ENCODE results near the gene HSD11B1.
A peak's percentile ranks its signal among the peaks of the same experiment; 100 is the strongest.

The HSD11B1 gene

DNA sequence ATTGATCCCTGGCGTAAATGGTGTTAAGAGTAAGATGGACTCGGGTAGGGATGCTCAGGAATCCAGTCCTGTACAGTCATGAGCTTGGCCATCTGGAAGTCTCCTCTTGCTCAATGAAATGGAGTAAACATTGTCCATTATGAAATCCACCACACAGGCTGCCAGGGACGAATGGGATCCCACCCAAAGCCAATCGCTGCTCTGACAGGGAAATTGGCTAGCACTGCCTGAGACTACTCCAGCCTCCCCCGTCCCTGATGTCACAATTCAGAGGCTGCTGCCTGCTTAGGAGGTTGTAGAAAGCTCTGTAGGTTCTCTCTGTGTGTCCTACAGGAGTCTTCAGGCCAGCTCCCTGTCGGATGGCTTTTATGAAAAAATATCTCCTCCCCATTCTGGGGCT is at the start of gene HSD11B1:
Gene HSD11B1 (plus strand): TSS at position 263 of the 400 bp plus-strand sequence. CDS start 97 bp downstream, at position 360.
- DNase-seq (ENCODE audit: low spot score): peak; percentile 82

DNA sequence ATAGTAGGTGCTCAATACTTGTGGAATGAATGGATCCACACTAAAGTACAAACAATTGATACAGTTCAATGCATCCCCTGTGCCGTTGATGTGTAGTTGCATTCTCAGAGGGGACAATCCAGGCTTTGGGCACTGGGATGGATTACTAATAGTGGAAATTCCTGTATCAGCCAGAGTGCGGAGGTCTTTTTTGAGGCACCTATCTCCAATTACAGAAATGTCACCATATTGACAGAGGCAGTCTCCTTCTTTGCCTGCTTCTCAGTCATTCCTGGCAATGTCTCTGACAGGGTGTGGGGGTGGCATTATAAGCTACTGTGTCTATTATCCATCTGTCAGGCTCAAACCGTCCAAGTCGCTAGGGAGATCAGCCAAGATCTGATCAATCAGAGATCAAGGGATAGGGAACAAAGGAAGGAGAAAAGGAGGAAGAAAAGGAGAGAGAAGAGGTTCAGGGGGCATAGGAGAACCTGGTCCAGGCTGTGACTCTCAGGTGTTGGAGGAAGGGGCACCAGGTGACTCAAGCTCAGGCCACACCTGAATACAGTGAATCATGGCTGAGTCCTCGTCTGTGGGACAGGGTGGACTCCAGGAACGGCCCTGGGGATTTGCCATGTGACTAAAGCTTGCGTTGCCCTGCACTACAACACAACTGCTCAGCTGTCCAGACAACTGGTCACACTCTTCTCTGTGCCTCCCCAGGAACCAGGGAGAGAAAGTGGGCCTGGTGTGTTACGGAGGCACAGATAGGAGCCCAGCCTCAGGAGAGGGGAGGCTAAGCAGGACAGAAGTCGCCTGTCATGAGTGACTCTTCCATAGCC is 49.0 kb upstream of the HSD11B1 start:
- no peak for DNase-seq (ENCODE audit: low spot score)

DNA sequence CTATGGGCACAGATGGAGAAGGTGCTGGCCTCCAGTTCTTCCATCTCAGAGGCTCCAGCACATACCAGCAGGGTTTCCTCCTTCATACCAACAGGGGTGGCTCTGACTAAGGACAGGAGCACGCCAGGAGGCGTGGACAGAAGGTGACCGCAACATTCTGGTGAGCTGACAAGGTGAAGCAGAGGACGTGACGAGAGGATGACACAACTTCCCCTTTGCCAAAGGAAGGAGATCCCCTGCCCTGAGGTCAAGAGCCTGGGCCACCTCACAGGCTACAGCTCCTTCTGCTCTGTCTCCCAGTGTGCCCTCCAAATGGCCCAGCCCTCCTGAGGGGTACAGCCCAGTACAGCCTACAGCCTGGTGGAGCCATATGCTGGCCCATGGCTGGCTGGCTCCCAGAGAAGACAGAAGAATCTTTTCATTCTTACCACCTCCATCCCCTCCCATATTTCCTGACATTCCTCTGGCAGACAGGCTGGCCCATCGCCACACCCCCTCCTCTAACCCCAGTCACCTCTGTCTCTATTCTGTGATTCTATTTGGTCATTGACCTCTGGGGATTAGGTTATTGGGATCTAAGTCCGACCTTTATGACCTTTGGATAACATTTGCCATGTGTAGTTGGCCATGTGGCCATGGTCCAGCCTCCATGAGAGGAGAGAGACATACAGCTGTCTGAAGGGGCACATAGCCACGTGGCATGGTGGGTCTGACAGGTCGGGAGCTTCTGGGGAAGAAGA is 47.3 kb upstream of the HSD11B1 start:
- no peak for DNase-seq (ENCODE audit: low spot score)

DNA sequence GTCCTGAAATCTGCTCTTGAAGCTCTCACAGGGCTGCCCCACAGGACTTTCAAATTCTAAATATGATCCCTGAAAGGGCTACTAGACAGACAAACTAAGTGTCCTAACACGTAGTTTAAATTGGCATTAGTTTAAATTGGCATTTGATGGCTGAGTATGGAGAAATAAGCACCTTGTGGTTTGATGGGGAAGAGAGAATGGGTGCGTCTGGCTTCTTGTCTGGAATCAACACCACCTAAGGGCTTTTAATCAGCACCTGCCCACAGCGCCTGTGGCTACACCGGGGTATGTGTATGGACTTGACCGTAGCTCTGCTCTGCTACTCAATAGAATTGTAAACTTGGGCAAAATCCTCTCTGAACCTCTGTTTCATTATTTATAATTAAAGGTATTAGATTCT is 46.7 kb upstream of the HSD11B1 start:
- DNase-seq (ENCODE audit: low spot score): no peak

DNA sequence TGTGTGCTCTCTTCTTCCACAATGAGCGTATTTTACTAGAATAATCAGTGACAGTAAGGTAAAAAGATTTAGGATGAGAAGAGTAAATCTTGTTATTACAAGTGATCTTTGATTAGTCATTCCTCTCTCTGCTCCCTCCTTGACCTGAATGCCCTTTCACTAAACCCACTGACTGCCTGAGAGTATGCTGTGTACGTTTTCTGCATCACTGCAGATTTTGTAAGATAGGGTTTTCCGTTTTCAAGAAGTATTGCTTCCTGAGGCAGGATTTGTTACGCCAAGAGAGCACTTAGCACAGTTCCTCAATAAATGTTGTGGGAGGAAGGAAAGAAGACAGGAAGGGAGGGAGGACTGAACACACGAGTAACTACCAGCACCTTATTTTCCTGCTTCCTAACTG is 44.7 kb upstream of the HSD11B1 start:
- DNase-seq (ENCODE audit: low spot score): no peak

DNA sequence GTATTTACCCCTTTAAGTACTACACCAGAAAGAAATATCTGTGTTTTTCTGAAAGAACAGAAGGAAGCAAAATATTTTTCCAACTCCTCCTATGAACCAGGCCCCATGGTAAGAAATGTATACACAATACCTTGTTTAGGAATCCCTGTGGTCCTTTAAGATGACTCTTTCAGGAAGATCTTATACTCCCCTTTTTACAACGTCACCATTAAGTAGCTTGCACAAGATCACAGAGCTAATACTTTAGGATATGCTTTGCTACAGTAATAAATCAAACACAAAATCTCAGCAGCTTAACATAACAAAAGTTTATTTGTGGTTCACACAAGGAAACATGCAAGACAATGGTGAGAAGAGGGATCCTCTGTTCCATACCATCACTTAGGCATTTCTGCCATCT is 43.6 kb upstream of the HSD11B1 start:
- no peak for DNase-seq (ENCODE audit: low spot score)

DNA sequence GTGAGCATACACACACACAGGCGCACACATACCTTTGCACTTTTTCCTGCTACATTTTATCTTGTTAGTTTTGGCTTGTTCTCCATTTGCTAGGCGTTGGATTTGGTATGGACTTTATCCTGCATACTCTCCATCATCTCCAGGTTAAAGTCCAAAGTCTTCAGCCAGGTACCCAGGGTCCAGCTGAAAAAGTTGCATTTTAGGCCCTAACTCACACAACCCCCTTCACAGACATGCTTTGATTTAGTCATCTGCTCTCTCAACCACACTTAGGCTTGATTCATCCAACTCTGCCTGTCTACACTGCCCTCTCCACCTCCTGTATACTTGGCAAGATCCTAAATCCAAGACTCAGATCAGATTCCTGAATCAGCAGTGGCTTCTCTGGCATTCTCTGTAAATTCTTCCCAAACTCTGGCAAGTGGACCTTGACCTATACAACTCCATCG is 41.7 kb upstream of the HSD11B1 start:
- DNase-seq (ENCODE audit: low spot score): no peak

DNA sequence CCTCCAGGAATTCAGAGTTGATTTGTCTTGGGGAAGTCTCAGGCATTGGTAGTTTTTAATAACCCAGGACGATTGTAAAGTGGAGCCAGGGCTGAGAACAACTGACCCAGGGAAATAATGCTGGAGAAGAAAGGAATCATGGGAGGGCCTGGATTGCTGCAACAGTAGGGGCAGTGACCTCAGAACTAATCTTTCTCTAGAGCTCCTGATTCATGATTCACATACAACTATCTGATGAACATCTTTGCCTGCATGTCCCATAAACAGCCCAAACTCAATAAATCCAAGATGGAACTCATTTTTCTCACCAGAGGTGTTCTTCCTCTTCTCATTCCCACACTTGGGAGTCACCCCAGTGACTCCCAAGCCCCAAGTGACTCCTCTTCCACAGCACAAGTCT is 37.5 kb upstream of the HSD11B1 start:
- DNase-seq (ENCODE audit: low spot score): no peak

DNA sequence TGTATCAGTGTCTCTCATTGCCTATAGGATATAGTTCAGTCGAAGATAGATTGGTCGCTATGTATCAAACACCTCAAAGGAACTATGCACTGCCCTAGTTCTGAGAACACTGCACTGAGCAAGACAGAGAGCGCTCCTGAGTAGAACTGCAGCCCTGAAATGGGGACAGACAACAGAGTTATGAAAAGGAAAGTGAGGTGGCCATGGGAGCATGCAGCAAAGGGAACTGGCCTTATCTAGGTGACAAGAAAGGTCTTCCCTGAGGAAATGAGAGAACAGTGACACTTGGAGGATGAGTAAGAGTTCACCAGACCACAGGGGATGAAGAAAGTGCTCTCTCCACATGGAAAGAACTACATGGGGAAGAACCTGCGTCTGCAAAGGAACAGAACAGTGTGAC is 36.9 kb upstream of the HSD11B1 start:
- no peak for DNase-seq (ENCODE audit: low spot score)

DNA sequence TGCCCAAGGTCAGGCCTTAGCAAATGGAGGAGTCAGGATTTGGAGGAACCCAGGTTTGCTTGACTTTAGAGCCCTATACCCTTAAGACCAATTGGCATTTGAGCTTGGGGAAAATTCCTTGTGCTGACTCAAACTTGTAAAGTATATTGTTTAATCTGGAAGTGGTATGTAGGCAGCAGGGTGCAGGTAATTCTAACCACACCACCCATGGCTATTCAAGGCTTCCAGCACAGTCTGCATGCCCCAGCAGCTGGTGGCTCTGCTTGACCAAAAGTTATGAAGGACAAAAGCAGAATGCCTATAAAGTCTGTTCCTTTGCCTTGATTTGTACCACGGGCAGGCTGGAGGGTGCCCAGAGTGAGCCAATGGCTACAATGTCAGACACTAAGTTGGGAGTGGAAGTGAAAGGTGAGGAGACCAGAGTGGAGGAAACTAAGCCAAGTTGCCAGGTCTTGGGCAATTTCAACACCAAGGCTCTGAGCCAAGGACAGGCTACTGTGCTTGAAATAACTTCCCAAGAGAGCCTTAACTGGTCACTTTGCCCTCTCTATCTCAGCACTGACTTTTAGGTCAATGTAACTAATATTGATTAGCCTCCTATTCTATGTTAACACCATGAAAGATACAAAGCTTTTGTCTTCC is 34.1 kb upstream of the HSD11B1 start:
- DNase-seq (ENCODE audit: low spot score): no peak

DNA sequence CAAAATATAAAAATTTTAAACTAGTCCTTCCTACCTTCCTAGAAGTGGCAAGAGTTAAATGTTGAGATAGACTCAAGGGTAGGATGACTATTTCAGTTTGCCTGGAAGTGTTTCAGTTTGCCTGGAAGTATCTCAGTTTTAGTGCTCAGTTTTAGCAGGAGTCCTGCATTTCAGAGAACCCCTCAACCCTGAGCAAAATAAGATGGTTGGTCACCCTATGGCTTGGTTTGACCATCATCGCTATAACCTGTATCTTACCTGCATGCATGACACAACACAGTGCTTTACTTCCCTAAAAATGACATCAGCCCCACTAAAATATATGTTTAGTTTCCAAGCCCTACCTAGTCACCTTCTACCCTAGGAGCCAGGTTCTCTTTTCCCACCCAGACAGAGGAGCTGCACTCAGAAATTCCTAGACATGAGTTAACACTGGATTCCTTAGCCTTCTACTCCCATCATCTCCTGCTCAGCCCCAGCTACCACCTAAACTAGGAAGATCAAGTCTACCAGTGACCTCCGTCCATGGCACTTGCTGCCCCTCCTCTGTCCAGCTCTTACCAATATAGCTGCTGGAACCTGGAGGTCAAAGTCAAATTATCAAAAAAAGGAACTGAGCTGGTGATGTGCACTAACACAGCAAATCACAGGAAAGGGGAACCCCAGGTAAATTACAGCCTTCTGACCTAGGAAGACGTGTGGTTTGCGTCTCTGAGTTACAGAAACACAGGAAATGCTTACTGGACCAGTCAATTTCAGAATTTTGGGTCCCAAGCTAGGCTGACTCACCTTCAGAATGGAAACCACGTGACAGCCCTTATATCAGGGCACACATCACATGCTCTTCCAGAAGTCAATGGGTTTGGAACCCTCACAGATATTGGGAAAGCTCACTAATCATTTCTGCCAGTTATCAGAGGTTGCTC is 31.7 kb upstream of the HSD11B1 start:
- no peak for DNase-seq (ENCODE audit: low spot score)

DNA sequence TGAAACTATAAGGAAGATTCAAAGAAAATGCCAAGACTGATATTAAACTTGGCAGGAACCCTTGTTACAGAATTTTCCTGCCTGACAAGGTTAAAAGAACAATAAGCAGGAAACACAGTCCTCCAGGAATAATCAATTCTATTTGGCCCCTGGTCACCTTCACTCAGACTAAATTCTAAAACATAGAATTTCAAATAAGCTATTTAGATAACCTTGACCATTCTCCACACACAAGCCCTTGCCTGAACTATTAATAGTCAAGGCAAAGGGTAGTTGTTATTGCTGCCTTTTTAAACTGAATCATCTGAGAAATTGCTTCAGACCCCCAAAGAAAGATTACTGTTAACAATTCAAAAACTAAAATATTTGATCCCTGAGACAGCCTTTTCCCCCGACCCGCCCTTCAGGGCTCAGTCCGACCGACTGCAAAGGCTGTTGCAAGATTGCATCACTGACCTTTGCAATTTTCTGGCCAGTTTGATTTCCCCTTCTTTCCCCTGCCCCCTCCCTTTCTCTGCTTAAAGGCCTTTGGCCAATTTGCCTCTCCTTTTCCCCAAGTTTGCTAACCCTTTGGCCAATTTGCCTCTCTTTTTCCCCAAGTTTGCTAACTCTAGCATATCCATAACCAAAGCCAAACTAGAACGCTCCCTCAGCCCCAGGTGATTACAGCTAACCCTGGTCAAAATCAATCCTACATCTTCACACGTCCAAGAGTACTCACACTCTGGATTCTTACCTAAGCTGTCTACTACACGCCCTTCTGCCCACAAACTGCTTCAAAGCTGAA is 30.8 kb upstream of the HSD11B1 start:
- DNase-seq (ENCODE audit: low spot score): no peak

DNA sequence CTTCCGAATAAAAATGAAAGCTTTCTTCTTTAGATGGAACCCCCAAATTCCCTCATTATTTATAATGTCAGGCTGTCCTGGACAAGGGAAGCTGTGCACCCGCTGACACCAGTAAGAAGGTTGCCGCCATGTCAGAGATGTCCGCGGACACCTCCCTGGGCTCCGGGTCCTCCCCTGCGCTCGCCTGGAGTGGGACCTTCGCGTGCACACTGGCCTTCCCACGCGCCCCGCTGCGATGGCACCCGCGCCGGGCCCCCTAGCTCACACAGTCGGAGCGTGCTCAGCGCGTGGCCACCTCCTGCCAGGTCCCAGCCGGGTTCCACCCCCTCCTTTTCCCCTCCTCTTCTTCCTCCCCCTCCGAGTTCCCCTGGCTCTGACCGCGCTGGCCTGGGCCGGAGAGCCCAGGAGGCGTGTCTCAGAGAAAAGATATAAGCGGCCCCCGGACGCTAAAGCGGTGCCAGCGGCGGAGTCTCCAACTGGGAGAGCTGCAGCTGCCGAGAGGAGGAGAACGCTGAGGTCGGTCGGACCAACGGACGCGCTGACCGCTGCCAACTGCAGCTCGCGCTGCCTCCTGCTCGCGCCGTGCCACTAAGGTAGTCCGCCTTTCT is 29.6 kb upstream of the HSD11B1 start, which contains the start of gene G0S2:
Gene G0S2 (plus strand): TSS at position 456 of the 608 bp plus-strand sequence. CDS start 273 bp downstream, outside the sequence.
- DNase-seq (ENCODE audit: low spot score): no peak

DNA sequence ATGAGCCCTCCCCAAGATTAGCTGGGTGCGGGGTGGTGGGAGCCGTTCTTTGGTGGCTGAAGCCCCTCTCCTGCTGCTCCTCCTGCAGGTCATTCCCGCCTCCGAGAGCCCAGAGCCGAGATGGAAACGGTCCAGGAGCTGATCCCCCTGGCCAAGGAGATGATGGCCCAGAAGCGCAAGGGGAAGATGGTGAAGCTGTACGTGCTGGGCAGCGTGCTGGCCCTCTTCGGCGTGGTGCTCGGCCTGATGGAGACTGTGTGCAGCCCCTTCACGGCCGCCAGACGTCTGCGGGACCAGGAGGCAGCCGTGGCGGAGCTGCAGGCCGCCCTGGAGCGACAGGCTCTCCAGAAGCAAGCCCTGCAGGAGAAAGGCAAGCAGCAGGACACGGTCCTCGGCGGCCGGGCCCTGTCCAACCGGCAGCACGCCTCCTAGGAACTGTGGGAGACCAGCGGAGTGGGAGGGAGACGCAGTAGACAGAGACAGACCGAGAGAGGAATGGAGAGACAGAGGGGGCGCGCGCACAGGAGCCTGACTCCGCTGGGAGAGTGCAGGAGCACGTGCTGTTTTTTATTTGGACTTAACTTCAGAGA is 29.0 kb upstream of the HSD11B1 start:
- DNase-seq (ENCODE audit: low spot score): no peak

DNA sequence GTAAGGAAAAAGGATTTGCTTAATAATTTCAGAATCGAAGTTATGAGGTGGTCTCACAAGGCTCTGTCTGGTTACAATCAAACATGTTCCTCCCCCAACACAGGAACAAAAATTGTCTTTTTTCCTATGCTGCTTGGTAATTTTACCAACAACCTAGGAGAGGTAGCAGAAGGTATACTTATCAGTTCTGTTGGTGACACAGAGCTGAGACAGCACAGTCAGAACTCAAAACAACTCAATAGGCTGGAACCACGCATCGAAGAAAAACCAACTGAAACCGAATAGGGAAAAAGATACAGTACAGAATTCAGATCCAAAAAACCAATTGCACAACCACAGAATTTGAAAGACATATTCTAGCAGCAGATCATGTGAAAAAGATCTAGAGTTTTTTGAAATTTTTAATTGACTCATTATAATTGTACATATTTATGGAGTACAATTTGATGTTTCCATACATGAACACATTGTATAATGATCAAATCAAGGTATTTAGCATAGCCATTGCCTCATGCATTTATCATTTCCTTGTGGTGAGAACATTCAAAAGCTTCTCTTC is 25.6 kb upstream of the HSD11B1 start:
- DNase-seq (ENCODE audit: low spot score): no peak

DNA sequence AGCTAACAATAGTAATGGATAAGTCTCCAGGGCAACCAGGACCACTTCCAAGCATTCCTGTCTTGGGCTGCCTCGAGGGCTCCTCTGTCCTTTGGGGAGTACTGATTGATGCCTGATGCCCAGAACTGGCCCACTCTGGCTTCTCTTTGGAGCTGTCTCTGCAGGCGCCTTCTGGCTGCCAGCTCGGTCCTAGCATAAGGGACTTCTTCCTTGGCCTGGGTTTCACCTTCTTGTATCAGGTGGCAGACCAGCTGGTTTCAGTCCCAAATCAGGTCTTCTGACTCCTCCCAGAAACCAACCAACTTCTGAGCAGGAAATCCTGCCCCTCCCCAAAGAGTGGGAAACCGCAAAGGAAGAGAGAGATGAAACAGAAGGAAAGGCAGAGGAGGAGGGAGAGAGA is 18.8 kb upstream of the HSD11B1 start:
- DNase-seq (ENCODE audit: low spot score): no peak

DNA sequence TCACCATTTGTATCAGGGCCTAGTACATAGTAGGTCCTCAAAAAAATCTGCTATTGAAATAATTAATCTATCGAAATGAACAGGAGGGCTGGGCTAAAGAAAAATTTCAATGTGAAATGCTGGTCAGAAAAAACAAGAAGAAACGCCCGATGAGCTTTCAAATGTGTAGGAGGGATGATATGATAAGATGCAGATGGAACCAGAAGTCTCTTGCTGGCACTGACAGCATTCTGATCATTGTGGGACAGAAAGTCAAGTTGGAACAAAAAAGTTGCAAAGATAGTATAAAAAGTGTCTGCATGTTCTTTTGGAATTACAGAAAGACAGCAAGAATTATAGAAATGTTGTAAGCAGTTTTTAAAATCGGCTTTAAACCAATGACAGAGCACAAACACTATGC is 18.3 kb upstream of the HSD11B1 start:
- no peak for DNase-seq (ENCODE audit: low spot score)

DNA sequence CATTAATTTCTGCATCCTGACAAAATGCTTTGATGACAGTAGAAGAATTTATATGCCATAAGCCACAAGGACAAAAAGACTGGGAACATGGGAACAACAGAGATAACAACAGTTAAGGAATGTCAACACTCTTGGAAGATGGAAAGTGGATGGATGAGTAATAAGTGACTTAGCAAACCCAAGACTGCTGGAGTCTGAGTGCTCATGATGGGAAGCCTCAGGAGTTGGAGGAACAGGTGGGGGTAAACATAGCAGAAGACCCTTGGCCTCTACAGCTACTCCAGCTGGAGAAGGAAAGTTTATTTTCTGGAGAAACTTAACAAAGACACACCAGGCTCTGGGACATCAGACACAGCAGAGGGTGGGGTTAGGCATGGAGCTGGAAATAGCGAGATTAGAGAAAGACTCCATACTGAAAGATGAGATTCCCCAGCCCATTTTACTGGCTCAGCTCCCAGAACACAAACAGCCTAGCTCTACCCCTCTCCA is 15.9 kb upstream of the HSD11B1 start:
- no peak for DNase-seq (ENCODE audit: low spot score)

DNA sequence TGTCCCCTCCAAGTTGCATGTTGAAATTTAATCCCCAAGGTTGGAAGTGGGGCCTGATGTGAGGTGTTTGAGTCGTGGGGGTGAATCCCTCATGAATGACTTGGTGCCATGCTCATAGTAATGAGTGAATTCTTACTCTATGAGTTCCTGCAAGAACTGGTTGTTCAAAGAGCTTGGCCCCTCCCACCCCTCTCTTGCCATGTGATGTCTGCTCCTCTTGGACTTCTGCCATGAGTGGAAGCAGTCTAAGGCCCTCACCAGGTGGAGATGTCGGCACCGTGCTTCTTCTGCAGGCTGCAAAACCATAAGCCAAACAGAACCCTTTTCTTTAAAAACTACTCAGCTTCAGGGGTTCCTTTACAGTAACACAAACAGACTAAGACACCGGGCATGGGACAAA is 15.2 kb upstream of the HSD11B1 start:
- DNase-seq (ENCODE audit: low spot score): no peak

DNA sequence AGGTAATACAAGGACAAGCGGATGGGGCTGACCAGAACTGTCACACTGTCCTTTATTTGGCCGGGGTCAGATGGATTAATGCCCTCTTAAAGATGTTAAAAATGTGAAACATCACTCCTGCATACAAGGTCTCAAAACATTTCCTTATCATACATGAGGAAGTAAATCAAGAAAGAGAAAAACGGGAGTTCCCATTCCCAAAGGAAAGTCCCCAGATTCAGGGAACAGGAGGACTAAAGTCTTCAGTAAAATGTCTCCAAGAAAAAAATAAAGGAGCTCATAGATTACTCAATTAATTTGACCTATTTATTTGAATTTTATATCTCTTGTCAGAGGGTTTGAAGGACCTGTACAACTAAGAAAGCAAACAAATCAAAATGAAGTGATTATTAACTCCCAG is 13.4 kb upstream of the HSD11B1 start:
- no peak for DNase-seq (ENCODE audit: low spot score)
